ENCODE results near the gene CYTH3.

Gene CYTH3

GRCh38 chr7:6279341-6279740 is 6.9 kb upstream of the CYTH3 start:
- no peak for DNase-seq

DNA sequence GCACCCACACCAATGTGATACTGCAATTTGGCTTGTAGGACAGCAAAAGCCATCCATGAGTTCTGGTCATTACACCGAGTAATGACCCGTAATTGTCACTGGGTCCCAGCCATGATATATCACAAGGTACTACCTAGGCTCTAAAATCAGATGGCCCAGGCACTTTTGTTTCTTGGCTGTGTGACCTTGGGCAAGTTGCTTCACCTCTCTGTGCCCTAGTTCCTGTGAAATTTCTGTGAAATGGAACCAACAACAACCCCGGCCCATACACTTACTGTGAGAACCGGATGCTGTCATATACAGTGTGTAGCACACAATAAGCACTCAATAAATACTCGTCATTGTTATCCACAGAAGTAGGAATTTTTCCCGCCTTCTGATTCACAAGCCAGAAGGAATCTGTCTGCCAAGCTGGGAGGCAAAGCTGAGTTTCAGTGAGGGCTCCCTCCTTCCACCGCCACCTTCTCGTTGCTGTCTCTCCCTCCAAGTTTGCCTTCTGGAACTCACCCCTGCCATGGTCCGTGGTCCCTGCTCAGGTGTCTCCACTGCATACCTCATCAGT is 6.4 kb upstream of the CYTH3 start:
- no peak for DNase-seq

GRCh38 chr7:6277476-6277875 is 5.1 kb upstream of the CYTH3 start:
- no peak for DNase-seq

DNA sequence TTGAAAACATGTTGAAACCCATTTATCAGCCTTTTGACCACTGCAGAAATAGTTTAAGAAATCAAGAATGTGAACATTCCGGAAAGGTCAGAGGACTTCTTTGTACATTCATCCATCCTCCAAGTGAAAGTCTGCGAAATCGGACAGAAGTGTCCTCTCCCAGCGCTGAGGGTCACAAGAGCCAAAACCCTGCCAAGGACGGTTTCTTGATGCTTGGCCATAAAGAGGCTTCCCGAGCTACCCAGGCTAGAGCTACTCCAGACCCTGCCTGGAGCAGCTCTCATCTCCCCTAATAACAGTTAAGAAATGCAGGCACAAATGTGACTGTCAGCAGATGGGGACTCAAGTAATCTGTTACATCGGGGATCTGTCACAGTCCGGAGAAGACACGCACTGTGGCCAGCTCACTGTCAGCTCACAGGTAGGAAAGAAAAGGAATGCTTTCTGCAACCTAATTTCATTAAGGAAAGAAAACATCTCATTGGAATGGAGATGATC is 4.5 kb upstream of the CYTH3 start:
- DNase-seq, result no peak

DNA sequence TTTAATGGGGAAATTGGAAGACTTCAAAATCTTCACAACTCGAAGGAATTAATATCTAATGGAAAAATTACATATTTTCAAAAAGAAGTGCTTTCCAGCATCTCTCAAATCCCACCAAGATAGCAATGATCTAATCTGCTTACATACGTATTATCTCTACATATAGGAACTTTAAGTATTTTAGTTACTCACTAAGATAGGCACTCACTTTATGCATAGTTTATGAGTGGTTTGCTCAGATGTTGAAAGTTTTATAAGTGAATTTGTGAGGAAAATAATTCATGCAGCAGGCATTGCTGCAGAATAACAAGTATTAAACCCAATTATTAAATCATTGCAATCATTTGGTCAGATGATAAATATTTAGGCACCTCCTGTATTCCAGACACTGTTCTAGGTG is 2.3 kb upstream of the CYTH3 start:
- no peak for DNase-seq

GRCh38 chr7:6273917-6274630 is 1.6 kb upstream of the CYTH3 start:
- DNase-seq, result no peak

DNA sequence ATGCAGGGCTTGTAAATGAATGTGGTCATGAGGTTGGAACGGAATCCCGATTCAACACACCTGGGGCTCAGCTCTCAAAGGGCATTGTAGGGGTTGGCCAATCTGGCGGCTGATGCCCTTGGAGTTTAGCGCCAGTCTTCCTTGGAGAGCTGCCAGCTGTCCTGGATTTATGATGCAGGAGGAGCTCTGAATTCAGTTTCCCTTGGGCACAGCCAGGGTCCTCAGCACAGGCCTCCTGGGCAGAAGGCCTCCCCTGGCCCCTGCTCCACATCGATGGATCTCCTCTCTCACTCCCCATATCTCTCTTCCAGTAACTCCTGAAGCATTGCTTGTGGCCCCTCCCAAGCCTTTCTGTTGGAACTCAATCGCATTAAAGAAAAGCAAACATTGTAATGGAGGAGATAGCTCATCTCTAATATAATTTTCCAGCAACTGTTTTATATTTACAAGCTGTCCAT is 985 bp upstream of the CYTH3 start:
- no peak for DNase-seq

GRCh38 chr7:6271694-6272440 is 557 bp downstream of the CYTH3 start:
- DNase-seq, result no peak

- no peak for DNase-seq
Observed at GRCh38 chr7:6271060-6271658, 1.3 kb downstream of the CYTH3 start.

GRCh38 chr7:6269527-6269926 is 2.9 kb downstream of the CYTH3 start:
- DNase-seq, result no peak

DNA sequence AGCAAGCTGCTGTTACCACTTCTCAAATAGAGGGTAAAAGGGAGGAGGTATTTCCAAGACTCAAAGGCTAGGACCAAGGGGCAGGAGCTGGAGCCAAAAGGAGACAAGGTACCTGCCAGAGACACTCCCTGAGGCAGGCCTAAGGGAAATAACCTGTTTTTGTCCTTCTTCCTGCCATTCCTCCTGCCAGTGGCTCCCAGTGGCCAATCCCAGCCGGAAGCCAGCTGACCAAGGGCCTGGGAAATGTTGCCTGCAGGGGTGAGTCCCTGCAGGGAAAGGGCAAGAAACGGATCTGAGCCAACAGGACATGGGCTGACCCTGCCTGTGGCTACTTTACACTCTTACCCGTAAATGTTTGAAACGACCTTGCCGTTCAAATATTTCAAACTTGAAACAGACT is 3.5 kb downstream of the CYTH3 start:
- DNase-seq, result no peak

- DNase-seq, result no peak
Observed at GRCh38 chr7:6268023-6268900, 4.2 kb downstream of the CYTH3 start.

DNA sequence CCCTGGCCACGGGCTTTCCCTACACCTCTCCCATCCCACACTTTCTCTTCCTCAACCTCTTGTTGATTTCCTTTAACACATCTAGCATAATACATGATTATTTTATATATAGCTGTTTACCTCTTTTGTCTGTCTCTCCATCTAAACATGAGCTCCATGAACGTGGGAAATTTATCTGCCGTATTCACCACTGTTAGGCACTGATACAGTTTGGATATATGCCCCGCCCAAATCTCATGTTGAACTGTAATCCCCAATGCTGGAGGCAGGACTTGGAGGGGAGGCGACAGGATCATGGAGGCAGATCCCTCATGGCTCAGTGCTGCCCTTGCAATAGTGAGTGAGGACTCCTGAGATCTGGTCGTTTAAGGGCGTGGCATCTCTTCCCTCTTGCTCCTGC is 5.7 kb downstream of the CYTH3 start:
- DNase-seq, result no peak

DNA sequence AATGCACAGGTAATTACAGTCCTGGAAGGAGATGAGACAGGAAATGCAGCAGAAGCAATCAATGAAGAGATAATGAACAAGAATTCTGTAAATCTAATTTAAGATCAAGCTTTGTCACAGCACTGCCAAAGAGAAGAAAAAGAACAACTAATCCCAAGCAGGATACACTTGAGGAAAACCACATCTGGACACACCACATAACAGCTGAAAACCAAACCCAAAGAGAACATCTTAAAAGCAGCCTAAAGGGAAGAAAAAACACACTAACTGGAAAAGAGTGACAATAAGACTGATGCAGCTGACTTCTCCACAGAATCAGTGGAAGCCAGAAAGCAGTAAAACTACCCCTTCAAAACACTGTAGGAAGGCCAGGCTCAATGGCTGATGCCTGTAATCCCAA is 10.2 kb downstream of the CYTH3 start:
- no peak for DNase-seq

DNA sequence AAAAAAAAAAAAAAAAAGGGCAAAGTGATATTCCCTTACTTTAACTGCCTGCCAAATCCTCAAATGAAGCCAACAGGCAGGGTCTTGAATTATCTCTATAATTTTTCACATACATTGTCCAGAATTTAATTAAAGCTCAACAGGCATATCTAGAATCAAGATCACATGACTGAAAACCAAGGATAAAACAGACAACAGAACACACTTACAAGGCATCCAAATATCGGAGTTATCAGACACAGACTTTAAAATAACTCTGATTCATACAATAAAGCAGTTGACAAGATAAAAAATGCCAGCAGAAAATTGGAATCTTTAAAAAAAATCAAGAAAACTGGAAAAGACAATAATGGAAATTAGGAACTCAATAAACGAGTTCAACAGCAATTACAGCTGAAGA is 10.7 kb downstream of the CYTH3 start:
- DNase-seq, result no peak

DNA sequence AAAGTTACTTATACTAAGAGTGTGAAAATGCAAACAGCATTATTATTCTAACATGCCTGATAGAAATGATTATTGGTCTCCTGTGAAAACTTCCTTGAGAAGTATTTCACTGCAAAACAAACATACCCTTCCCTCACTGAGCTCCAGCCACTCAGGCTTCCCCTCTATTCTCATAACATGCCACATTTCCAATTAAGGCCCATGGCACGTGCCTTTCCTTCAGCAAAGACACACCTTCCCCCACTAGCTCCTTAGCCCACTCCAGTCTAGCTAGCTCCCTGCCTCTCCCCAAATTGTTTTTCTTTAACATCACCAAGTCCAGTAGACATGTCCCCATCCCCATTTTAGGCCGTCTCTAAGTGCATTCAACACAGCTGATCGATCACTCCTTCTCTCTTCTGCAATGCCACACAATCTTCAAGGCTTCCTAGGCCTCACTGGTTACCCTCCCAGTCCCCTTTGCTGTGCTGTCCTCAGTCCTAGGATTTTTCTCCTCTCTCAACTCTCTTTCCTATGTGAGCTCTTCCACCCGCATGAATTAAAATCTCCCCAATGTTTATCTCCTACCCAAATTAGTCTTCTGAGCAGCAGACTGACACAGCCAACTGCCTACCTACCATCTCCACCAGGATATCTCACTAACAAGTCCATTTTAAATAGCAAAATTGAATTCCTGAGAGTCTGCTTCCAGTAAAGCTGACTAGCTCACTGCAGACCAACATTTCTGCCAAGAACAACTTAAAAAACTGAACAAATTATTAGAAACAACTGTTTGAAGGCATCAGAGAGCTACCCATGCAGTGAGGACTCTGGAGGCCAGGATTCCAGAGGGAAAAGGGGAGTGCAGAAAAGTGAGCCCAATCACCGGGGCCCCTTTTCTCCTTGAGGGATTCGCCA is 11.9 kb downstream of the CYTH3 start:
- DNase-seq, result no peak

DNA sequence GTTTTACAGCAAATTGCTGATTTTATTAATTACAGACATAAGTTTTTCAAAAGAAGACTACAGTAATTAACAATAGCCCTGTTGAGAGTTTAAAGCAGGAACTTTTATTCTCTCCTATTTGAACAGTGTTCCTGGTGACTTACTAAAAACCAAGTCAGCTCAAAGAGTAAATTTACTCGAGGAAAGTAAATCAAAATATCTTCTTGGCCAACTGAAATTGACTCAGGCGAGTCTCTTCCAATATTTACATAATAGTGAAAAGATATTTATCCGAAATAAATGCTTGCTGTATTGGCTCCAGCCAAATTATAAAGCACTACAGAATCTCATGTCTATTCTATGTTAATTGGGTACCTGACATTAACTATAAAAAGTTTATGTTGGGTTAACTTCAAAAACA is 13.2 kb downstream of the CYTH3 start:
- no peak for DNase-seq

DNA sequence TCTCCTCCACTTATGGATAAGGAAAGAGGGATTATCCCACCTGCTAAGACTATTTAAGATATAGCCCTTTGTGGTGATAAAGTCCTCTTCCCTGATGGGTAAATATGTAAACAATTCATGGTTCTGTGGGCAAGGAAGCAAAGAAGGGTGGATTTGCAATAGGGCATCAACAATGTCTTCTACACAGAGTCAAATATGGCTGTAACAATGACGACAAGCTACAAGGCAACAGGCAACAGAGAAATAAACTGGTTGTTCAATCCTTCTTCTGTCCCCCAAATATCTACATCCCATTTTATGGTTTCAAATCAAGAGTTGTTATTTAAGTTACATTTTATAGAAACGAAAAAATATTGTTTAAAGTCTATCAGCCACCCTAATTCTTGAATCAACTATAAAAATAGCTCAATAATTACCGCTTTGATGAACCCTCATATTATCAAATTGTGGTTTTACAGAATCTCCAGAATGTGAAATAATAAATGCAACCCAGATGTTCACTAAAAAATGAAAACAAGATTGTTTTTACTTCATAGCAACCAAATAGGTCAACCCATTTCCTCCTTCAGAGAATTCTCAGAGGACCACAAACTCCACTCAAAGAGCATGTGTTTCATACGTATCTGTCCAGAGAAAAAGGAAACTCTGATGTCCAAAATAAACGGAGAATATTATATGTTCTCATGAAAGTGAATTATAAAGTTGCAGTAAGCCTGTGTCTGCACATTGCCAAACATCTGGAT is 13.8 kb downstream of the CYTH3 start:
- no peak for DNase-seq

- no peak for DNase-seq
Observed at GRCh38 chr7:6257675-6258074, 14.7 kb downstream of the CYTH3 start.

DNA sequence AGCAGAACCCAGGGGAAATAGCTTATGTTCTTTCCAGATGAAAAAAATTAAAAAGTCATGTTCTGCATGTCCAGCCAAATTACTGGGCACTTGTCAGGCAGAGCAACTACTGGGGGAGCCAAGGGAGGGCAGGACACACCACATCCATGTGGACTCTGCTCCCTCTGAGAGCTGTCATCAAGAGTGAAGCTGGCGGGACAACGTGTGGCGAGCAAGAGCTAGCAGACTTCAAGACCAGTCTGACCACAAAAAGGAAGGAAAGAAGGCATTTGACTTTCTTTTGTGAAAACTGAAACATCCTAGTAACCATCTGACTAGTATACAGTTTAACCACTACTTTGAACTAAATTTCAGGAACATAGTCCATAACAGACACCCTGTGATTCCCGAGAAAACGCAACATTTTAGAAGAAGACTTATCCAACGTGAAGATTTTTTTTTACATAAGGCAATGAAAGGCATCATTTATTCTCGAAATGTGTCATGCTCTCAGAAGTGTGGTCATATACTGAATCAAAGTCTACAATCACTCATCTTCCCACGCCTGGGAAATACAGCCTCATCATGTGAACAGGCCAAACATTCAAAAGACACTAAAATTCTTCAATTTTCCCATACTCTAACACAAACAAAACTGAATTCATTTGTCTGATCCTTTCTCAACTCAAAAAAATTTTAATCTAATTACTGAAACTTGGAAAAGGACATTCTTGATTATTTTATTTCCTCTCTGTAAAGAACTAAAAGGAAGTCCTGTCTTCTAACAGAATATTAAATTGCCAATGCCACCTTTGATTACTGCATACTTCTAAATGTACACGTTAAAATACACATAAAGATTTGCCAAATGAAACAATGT is 15.5 kb downstream of the CYTH3 start:
- DNase-seq, result no peak
